Thyroid gland (tissue), 4 donors: ENCODE measurements around the gene ATMIN.

Experiments
- CTCF ChIP-seq, 6 experiments: fragments of 200-600 bp in 3 of 6; fragments of 450-650 bp in 3 of 6; sonication (generic) in 3 of 6; IDR thresholded peaks; one replicate each; pipeline ENCODE4 v1.5.1; 2016 to 2019; ENCODE audit warnings: antibody characterized with exemption in 6 of 6, mild to moderate bottlenecking in 2 of 6, inconsistent platforms in 1 of 6, moderate library complexity in 1 of 6
- POLR2A ChIP-seq, 2 donors: fragments of 450-650 bp; IDR thresholded peaks; one replicate each; pipeline ENCODE4 v1.6.1; 2017; ENCODE audit warnings: antibody characterized with exemption in 2 of 2, mild to moderate bottlenecking in 2 of 2, moderate library complexity in 1 of 2

GRCh38 chr16:81070979-81071378, 35.3 kb downstream of the ATMIN start:
- TF ChIP-seq POLR2A (IDR thresholded peaks at IDR 0.05): no peak
- no peak for TF ChIP-seq CTCF (IDR thresholded peaks at IDR 0.05)
